T-helper 1 cell treated with Interleukin-12 subunit alpha and Interleukin-12 subunit beta and Interleukin-4 antibody, amounts not matched to agents 30 ng/mL and 1 ng/mL, for 36 hours (primary cell): ENCODE data around the gene TAS2R38. TPM values are rescaled to one million over a fixed set of nuclear protein-coding genes. Genes with fewer than 3 reads are reported as not detected.

Experiments used
- intact Hi-C: fragments of 100-400 bp; cut with micrococcal nuclease; formaldehyde crosslinking; loops from one replicate; pipeline ENCODE4 v1.15.1; 2024
- total RNA-seq: library from RNA; stranded (reverse); gene quantifications from 2 replicates; pipeline ENCODE4 v1.2.3, GENCODE V29; 2022

The TAS2R38 gene
- total RNA-seq, 1 donor from 2014 or later = not detected

- intact Hi-C loops = loop anchor here (1.0 to 10.0 kb wide), 8 partner anchors 128 to 1239 kb away; no protein-coding TSS in a partner anchor
Measured at GRCh38 chr7:141976524-141977245, 3.1 kb upstream of the TAS2R38 start.

- intact Hi-C loops = loop anchor here (1.0 to 10.0 kb wide), 8 partner anchors 129 to 1239 kb away; no protein-coding TSS in a partner anchor
Measured at GRCh38 chr7:141975806-141976523, 2.4 kb upstream of the TAS2R38 start.

GRCh38 chr7:141974831-141975230 lies 1.3 kb upstream of the TAS2R38 start:
- intact Hi-C loops = loop anchor here (10.0 kb wide), 2 partner anchors 130 to 410 kb away; no protein-coding TSS in a partner anchor

- intact Hi-C loops = no loop called here
Measured at GRCh38 chr7:141960687-141961422, 12.7 kb downstream of the TAS2R38 start.

GRCh38 chr7:141956084-141956483 lies 17.5 kb downstream of the TAS2R38 start:
- intact Hi-C loops = no loop called here

GRCh38 chr7:141954334-141954733 lies 19.2 kb downstream of the TAS2R38 start:
- intact Hi-C loops = no loop called here

- intact Hi-C loops = no loop called here
Measured at GRCh38 chr7:141952461-141952860, 21.1 kb downstream of the TAS2R38 start.

GRCh38 chr7:141950806-141951205 lies 22.8 kb downstream of the TAS2R38 start:
- intact Hi-C loops = no loop called here

- intact Hi-C loops = no loop called here
Measured at GRCh38 chr7:141949911-141950310, 23.7 kb downstream of the TAS2R38 start.

GRCh38 chr7:141949451-141949850 lies 24.1 kb downstream of the TAS2R38 start:
- intact Hi-C loops = no loop called here

- intact Hi-C loops = no loop called here
Measured at GRCh38 chr7:141949021-141949420, 24.6 kb downstream of the TAS2R38 start.

GRCh38 chr7:141946796-141947195 lies 26.8 kb downstream of the TAS2R38 start, which contains the start of gene CLEC5A:
CLEC5A (minus strand) TSS chr7:141946974; CDS start chr7:141946292, 682 bp downstream.
- intact Hi-C loops = no loop called here

GRCh38 chr7:141945356-141945755 lies 28.2 kb downstream of the TAS2R38 start:
- intact Hi-C loops = no loop called here

- intact Hi-C loops = no loop called here
Measured at GRCh38 chr7:141944811-141945210, 28.8 kb downstream of the TAS2R38 start.

- intact Hi-C loops = no loop called here
Measured at GRCh38 chr7:141943846-141944245, 29.7 kb downstream of the TAS2R38 start.

GRCh38 chr7:141941075-141941474 lies 32.5 kb downstream of the TAS2R38 start:
- intact Hi-C loops = no loop called here

- intact Hi-C loops = no loop called here
Measured at GRCh38 chr7:141930211-141930610, 43.4 kb downstream of the TAS2R38 start.

- intact Hi-C loops = no loop called here
Measured at GRCh38 chr7:141928845-141929195, 44.8 kb downstream of the TAS2R38 start.

- intact Hi-C loops = no loop called here
Measured at GRCh38 chr7:141928146-141928844, 45.3 kb downstream of the TAS2R38 start.
